MM.1S (cell line): ENCODE results near the gene TM4SF18.

Experiments
- DNase-seq: peaks from one replicate; pipeline ENCODE4 v3.0.0-alpha.2; 2015
- H2AFZ ChIP-seq: fragments of 300-600 bp; sonication (generic); 2 replicates; pipeline ENCODE4 v1.6.0; 2016; ENCODE audit warnings: antibody characterized with exemption, low read length
- H3F3A ChIP-seq: fragments of 300-600 bp; sonication (generic); 2 replicates; pipeline ENCODE4 v1.6.1; 2016; ENCODE audit warnings: mild to moderate bottlenecking, antibody characterized with exemption, low read length, moderate library complexity, mixed read lengths; ENCODE audit not compliant: insufficient read depth
- H3K27ac ChIP-seq: fragments of 300-600 bp; sonication (generic); 2 replicates; pipeline ENCODE4 v1.5.1; 2016; ENCODE audit warnings: mild to moderate bottlenecking, low read length
- H3K27me3 ChIP-seq: fragments of 300-600 bp; sonication (generic); replicated peaks from 2 replicates; pipeline ENCODE4 v1.6.0; 2016; ENCODE audit warnings: low read length; ENCODE audit not compliant: insufficient read depth
- H3K36me3 ChIP-seq: fragments of 300-600 bp; sonication (generic); replicated peaks from 2 replicates; pipeline ENCODE4 v1.6.1; 2016; ENCODE audit warnings: mild to moderate bottlenecking, low read length, mixed read lengths; ENCODE audit not compliant: insufficient read depth
- H3K4me1 ChIP-seq: fragments of 300-600 bp; sonication (generic); 2 replicates; pipeline ENCODE4 v1.6.1; 2016; ENCODE audit warnings: low read length, mixed read lengths
- H3K4me2 ChIP-seq: fragments of 300-600 bp; sonication (generic); 2 replicates; pipeline ENCODE4 v1.6.0; 2016; ENCODE audit warnings: low read depth, low read length
- H3K4me3 ChIP-seq: fragments of 300-600 bp; sonication (generic); 2 replicates; pipeline ENCODE4 v1.5.1; 2016; ENCODE audit warnings: low read length, mixed read lengths
- H3K79me2 ChIP-seq: fragments of 300-600 bp; sonication (generic); 2 replicates; pipeline ENCODE4 v1.6.1; 2016; ENCODE audit warnings: mixed run types, low read length, mixed read lengths
- H3K9ac ChIP-seq: fragments of 300-600 bp; sonication (generic); 2 replicates; pipeline ENCODE4 v1.6.1; 2016; ENCODE audit warnings: low read length, mixed read lengths
- H3K9me2 ChIP-seq: fragments of 300-600 bp; sonication (generic); replicated peaks from 2 replicates; pipeline ENCODE4 v1.6.1; 2016; ENCODE audit warnings: mild to moderate bottlenecking, low read length, mixed read lengths; ENCODE audit not compliant: insufficient read depth
- H3K9me3 ChIP-seq: fragments of 300-600 bp; sonication (generic); replicated peaks from 2 replicates; pipeline ENCODE4 v1.6.1; 2016; ENCODE audit warnings: mild to moderate bottlenecking, low read length, mixed read lengths; ENCODE audit not compliant: insufficient read depth
- H4K20me1 ChIP-seq: fragments of 300-600 bp; sonication (generic); 2 replicates; pipeline ENCODE4 v1.6.1; 2016; ENCODE audit warnings: mild to moderate bottlenecking, low read length, moderate library complexity, mixed read lengths; ENCODE audit not compliant: insufficient read depth
- EZH2 ChIP-seq: fragments of 300-600 bp; sonication (generic); optimal IDR thresholded peaks from 2 replicates; pipeline ENCODE3; 2017; ENCODE audit warnings: low read depth, mild to moderate bottlenecking, antibody characterized with exemption, low read length, mixed read lengths
- EZH2phosphoT487 ChIP-seq: fragments of 300-600 bp; sonication (generic); IDR thresholded peaks from 2 replicates; pipeline ENCODE4 v1.6.1; 2018; ENCODE audit warnings: antibody characterized with exemption, low read length
- TF ChIP-seq, protein P1 (sequence below): fragments of 300-600 bp; sonication (generic); IDR thresholded peaks from 2 replicates; pipeline ENCODE4 v1.5.1; 2016; ENCODE audit warnings: antibody characterized with exemption, low read length, mixed read lengths

TM4SF18 gene

DNA sequence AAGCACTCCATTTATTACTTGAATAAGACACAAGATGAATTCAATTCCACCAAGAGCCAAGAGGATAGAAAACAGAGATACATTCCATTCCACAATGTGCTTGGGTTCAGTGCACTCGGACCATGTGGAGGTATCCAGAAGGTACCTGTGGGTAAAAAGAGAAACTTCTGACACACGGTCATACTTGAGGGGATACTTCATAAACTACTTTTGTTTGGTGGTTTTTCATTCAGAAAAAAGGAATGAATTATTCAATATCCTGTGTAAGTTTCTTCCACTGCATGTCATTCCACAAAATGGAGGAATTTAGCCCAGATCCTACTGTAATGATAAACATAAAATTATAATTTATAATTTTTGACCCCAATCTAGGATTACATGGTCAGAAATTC, 38.3 kb upstream of the TM4SF18 start:
- Histone ChIP-seq H3K36me3 (no peaks in the 10 kb centered on the region), H3K4me2 (no peak overlapping the region), H3K9me2 (no peaks in the 10 kb centered on the region), H3F3A (no peaks in the 10 kb centered on the region), H3K27me3 (no peaks in the 10 kb centered on the region), H3K79me2 (no peaks in the 10 kb centered on the region), H2AFZ (no peak overlapping the region), H3K4me3 (no peak overlapping the region), H3K9ac (no peak overlapping the region), H3K27ac (no peak overlapping the region), H4K20me1 (no peaks in the 10 kb centered on the region), H3K4me1 (no peaks in the 10 kb centered on the region), H3K9me3 (no peaks in the 10 kb centered on the region)
- no peak for TF ChIP-seq EZH2phosphoT487
- no peak for DNase-seq

DNA sequence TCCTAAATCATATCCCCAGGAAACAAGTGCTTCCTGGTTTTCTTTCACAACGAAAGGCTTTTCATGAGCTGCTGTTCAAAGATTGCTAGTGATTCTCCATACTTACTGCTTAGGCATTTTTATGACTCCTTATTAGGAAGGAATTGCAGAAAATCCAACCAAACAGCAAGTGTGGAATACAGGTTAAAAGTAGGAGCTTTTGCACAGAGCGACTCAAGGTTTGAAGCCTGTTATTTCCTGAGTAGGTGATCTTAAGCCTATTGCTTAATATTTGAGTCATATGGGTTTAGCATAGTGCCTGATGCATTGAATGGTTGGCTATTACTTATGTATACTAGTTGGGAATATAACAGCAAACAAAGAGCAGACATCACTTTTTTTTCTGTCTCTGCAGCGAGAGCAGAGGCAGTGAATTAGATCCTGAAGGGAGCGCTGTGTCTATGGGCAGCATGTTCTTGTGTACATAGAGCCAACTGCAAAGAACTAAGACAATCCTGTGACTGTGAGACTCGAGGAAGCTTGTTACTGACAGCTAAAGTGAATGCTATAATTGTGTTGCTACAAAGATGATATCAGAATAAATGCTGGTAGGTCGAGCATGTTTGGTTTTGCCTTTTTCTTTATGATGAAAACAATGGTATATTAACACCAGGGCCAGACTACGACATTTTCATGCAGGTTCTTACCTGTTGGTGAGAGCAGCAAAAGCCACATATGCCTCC, 37.7 kb upstream of the TM4SF18 start:
- Histone ChIP-seq H3K27ac (no peak overlapping the region), H3K4me3 (no peak overlapping the region), H3K79me2 (no peaks in the 10 kb centered on the region), H3K9me2 (no peaks in the 10 kb centered on the region), H3K9me3 (no peaks in the 10 kb centered on the region), H4K20me1 (no peaks in the 10 kb centered on the region), H3K4me2 (no peak overlapping the region), H3K36me3 (no peaks in the 10 kb centered on the region), H3F3A (no peaks in the 10 kb centered on the region), H2AFZ (no peak overlapping the region), H3K9ac (no peak overlapping the region), H3K4me1 (no peaks in the 10 kb centered on the region), H3K27me3 (no peaks in the 10 kb centered on the region)
- DNase-seq: no peak
- TF ChIP-seq, protein P1, sequence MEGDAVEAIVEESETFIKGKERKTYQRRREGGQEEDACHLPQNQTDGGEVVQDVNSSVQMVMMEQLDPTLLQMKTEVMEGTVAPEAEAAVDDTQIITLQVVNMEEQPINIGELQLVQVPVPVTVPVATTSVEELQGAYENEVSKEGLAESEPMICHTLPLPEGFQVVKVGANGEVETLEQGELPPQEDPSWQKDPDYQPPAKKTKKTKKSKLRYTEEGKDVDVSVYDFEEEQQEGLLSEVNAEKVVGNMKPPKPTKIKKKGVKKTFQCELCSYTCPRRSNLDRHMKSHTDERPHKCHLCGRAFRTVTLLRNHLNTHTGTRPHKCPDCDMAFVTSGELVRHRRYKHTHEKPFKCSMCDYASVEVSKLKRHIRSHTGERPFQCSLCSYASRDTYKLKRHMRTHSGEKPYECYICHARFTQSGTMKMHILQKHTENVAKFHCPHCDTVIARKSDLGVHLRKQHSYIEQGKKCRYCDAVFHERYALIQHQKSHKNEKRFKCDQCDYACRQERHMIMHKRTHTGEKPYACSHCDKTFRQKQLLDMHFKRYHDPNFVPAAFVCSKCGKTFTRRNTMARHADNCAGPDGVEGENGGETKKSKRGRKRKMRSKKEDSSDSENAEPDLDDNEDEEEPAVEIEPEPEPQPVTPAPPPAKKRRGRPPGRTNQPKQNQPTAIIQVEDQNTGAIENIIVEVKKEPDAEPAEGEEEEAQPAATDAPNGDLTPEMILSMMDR: no peak
- TF ChIP-seq EZH2: no peak
- no peak for TF ChIP-seq EZH2phosphoT487

DNA sequence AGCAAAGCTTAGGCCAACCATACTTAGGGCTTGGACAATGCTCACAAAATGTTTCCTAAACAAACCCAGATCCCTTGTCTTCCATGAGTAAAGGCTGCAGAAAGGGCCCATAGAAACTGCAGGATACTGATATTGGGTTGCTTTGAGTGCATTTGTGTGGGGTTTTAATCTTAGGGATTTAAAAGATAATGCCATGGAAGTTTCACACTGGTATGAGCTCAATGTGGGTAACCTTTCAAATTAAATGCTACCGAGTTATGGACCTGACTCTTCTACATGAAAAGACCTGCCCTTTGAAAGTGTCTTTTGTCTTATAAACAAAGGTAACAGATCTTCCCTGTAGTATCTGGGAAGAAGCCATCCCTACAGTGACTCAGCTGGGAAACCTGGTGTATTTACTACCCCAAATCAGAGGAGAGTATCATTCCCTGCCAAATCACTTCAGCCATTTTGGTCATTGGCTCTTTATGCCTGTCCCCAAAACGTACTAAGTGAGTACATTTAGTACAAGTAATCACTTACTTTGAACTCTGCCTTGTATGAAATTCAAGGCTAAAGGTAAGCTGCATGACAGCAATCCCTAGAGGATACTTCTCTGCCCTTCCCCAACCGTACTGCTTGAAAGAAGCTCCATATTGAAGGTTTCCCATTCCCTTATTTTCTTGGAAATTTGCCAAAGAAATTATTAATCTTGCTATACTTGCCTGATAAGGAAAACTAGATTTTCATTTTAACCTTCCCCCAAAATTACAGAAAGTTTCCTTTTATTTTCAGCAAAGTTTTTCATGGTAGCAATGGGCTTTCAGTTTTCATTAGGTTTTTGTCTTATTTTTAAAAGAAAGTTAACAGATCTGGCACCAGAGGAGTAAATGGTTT, 36.8 kb upstream of the TM4SF18 start:
- no peaks in the 10 kb centered on the region for H3K9me3 ChIP-seq

More for the DNA sequence above, 36.8 kb upstream of the TM4SF18 start:
- H3K4me1 ChIP-seq: no peaks in the 10 kb centered on the region
- H4K20me1 ChIP-seq: no peaks in the 10 kb centered on the region
- H3F3A ChIP-seq: no peaks in the 10 kb centered on the region
- H3K9ac ChIP-seq: no peak overlapping the region
- no peak for DNase-seq
- TF ChIP-seq EZH2: no peak
- TF ChIP-seq, protein P1: no peak
- no peak for TF ChIP-seq EZH2phosphoT487
- H3K4me2 ChIP-seq: no peak overlapping the region
- no peaks in the 10 kb centered on the region for H3K9me2 ChIP-seq
- H3K27ac ChIP-seq: no peak overlapping the region
- H3K79me2 ChIP-seq: no peaks in the 10 kb centered on the region
- H2AFZ ChIP-seq: no peak overlapping the region
- no peak overlapping the region for H3K4me3 ChIP-seq
- H3K36me3 ChIP-seq: no peaks in the 10 kb centered on the region
- no peaks in the 10 kb centered on the region for H3K27me3 ChIP-seq
